ENCODE measurements around the gene MSMB. TPM values are rescaled to one million over a fixed set of nuclear protein-coding genes. Genes with fewer than 3 reads are reported as not detected.
"Not testable (repeated sequence)": the region's sequence is repeated elsewhere in the genome, so short reads cannot be mapped to it uniquely, and the experiment has no call there.

Gene MSMB
- total RNA-seq, 1 experiment from 2014 or later, result not detected

GRCh38 chr10:46060706-46061105 lies 14.6 kb upstream of the MSMB start:
- no peaks in the 10 kb centered on the region for H3K4me1 ChIP-seq (ENCODE audit: insufficient read depth, low read length, poor library complexity, severe bottlenecking)
- CTCF ChIA-PET, result no interaction called here
- no TSS peak for BruUV-seq (replicated peaks)
- DNase-seq (ENCODE audit: low spot score), result no peak
- H3K36me3 ChIP-seq (ENCODE audit: insufficient read depth, low read length, poor library complexity, severe bottlenecking), result no peaks in the 10 kb centered on the region
- peaks cover 7% of the 10 kb centered on the region for H3K27me3 ChIP-seq (replicated peaks; ENCODE audit: insufficient read depth, low read depth, low read length, poor library complexity)
- no peak for TF ChIP-seq CTCF (conservative IDR thresholded peaks at IDR 0.05; ENCODE audit: low read depth, low read length)
- no peak for TF ChIP-seq EZH2 (IDR thresholded peaks at IDR 0.05; ENCODE audit: borderline replicate concordance, low read depth, low read length, poor library complexity, severe bottlenecking)
- POLR2A ChIA-PET (ENCODE audit: low non-redundant PET), result no interaction called here
- no peak overlapping the region for H3K27ac ChIP-seq (ENCODE audit: low read depth, low read length, poor library complexity, severe bottlenecking)
- H3K9me3 ChIP-seq (ENCODE audit: low read depth, low read length, poor library complexity, severe bottlenecking), result no peaks in the 10 kb centered on the region
- no peak overlapping the region for H3K4me3 ChIP-seq (ENCODE audit: low read depth, low read length, poor library complexity, severe bottlenecking)
- intact Hi-C loops (cut with micrococcal nuclease; ENCODE audit: unreplicated experiment), result no loop called here

GRCh38 chr10:46057927-46058326 lies 11.9 kb upstream of the MSMB start:
- H3K9me3 ChIP-seq (ENCODE audit: low read depth, low read length, poor library complexity, severe bottlenecking); DNase-seq (ENCODE audit: low spot score); intact Hi-C loops (cut with micrococcal nuclease; ENCODE audit: unreplicated experiment); H3K27ac ChIP-seq (ENCODE audit: low read depth, low read length, poor library complexity, severe bottlenecking); H3K4me3 ChIP-seq (ENCODE audit: low read depth, low read length, poor library complexity, severe bottlenecking); H3K36me3 ChIP-seq (ENCODE audit: insufficient read depth, low read length, poor library complexity, severe bottlenecking); CTCF ChIA-PET; BruUV-seq (replicated peaks); POLR2A ChIA-PET (ENCODE audit: low non-redundant PET); H3K4me1 ChIP-seq (ENCODE audit: insufficient read depth, low read length, poor library complexity, severe bottlenecking); H3K27me3 ChIP-seq (replicated peaks; ENCODE audit: insufficient read depth, low read depth, low read length, poor library complexity): not testable (repeated sequence)

- Histone ChIP-seq H3K4me1 (ENCODE audit: insufficient read depth, low read length, poor library complexity, severe bottlenecking) (no peaks in the 10 kb centered on the region), H3K9me3 (ENCODE audit: low read depth, low read length, poor library complexity, severe bottlenecking) (no peaks in the 10 kb centered on the region), H3K4me3 (ENCODE audit: low read depth, low read length, poor library complexity, severe bottlenecking) (no peak overlapping the region), H3K27me3 (replicated peaks; ENCODE audit: insufficient read depth, low read depth, low read length, poor library complexity) (peaks cover 11% of the 10 kb centered on the region), H3K27ac (ENCODE audit: low read depth, low read length, poor library complexity, severe bottlenecking) (no peak overlapping the region), H3K36me3 (ENCODE audit: insufficient read depth, low read length, poor library complexity, severe bottlenecking) (no peaks in the 10 kb centered on the region)
- ChIA-PET POLR2A (ENCODE audit: low non-redundant PET) (no interaction called here), CTCF (no interaction called here)
- DNase-seq (ENCODE audit: low spot score), result no peak
- TF ChIP-seq CTCF (conservative IDR thresholded peaks at IDR 0.05; ENCODE audit: low read depth, low read length) (no peak), EZH2 (IDR thresholded peaks at IDR 0.05; ENCODE audit: borderline replicate concordance, low read depth, low read length, poor library complexity, severe bottlenecking) (no peak)
- no TSS peak for BruUV-seq (replicated peaks)
- intact Hi-C loops (cut with micrococcal nuclease; ENCODE audit: unreplicated experiment), result no loop called here
Measured at GRCh38 chr10:46057038-46057437, 11.0 kb upstream of the MSMB start.

GRCh38 chr10:46055771-46056170 lies 9.7 kb upstream of the MSMB start:
- peaks cover 7% of the 10 kb centered on the region for H3K27me3 ChIP-seq (replicated peaks; ENCODE audit: insufficient read depth, low read depth, low read length, poor library complexity)
- CTCF ChIA-PET, result no interaction called here
- H3K4me3 ChIP-seq (ENCODE audit: low read depth, low read length, poor library complexity, severe bottlenecking), result no peak overlapping the region
- H3K4me1 ChIP-seq (ENCODE audit: insufficient read depth, low read length, poor library complexity, severe bottlenecking), result no peaks in the 10 kb centered on the region
- no peak overlapping the region for H3K27ac ChIP-seq (ENCODE audit: low read depth, low read length, poor library complexity, severe bottlenecking)
- POLR2A ChIA-PET (ENCODE audit: low non-redundant PET), result no interaction called here
- DNase-seq (ENCODE audit: low spot score), result no peak
- intact Hi-C loops (cut with micrococcal nuclease; ENCODE audit: unreplicated experiment), result no loop called here
- BruUV-seq (replicated peaks), result no TSS peak
- no peaks in the 10 kb centered on the region for H3K9me3 ChIP-seq (ENCODE audit: low read depth, low read length, poor library complexity, severe bottlenecking)
- H3K36me3 ChIP-seq (ENCODE audit: insufficient read depth, low read length, poor library complexity, severe bottlenecking), result no peaks in the 10 kb centered on the region
- no peak for TF ChIP-seq CTCF (conservative IDR thresholded peaks at IDR 0.05; ENCODE audit: low read depth, low read length)
- no peak for TF ChIP-seq EZH2 (IDR thresholded peaks at IDR 0.05; ENCODE audit: borderline replicate concordance, low read depth, low read length, poor library complexity, severe bottlenecking)

Measured in A673 (cell line).